Neural cell (in vitro differentiated cells): ENCODE data around the gene RHOT1.

Experiments used
- EP300 ChIP-seq: fragments of 450-650 bp; conservative IDR thresholded peaks from 2 replicates; pipeline ENCODE4 v1.6.1; 2014; ENCODE audit warnings: antibody characterized with exemption, mild to moderate bottlenecking, moderate library complexity; ENCODE audit not compliant: poor library complexity, severe bottlenecking
- EZH2 ChIP-seq: fragments of 200-600, 300-800 bp; shearing (Covaris generic), sonication (generic); IDR thresholded peaks from 2 replicates; pipeline ENCODE4 v1.6.1; 2014; ENCODE audit warnings: antibody characterized with exemption, low read length, borderline replicate concordance, mild to moderate bottlenecking; ENCODE audit not compliant: insufficient read depth, poor library complexity, severe bottlenecking
- POLR2AphosphoS5 ChIP-seq: IDR thresholded peaks from 2 replicates; pipeline ENCODE4 v1.6.1; 2012
- RAD21 ChIP-seq: fragments of 450-650 bp; conservative IDR thresholded peaks from 2 replicates; pipeline ENCODE4 v1.6.1; 2014; ENCODE audit warnings: antibody characterized with exemption, mild to moderate bottlenecking, moderate library complexity
- SMC3 ChIP-seq: fragments of 450-650 bp; conservative IDR thresholded peaks from 2 replicates; pipeline ENCODE4 v1.6.1; 2014; ENCODE audit warnings: antibody characterized with exemption, mild to moderate bottlenecking, moderate library complexity; ENCODE audit not compliant: poor library complexity
- TAF1 ChIP-seq: IDR thresholded peaks from 2 replicates; pipeline ENCODE4 v1.6.1; 2012; ENCODE audit warnings: low read depth
- TF ChIP-seq, protein P1 (sequence below): fragments of 450-650 bp; IDR thresholded peaks from 2 replicates; pipeline ENCODE4 v1.5.1; 2014; ENCODE audit warnings: antibody characterized with exemption, mild to moderate bottlenecking, moderate library complexity; ENCODE audit not compliant: poor library complexity, severe bottlenecking
- TF ChIP-seq, protein P2 (sequence below): IDR thresholded peaks from 2 replicates; pipeline ENCODE4 v1.6.1; 2012; ENCODE audit warnings: borderline replicate concordance

DNA sequence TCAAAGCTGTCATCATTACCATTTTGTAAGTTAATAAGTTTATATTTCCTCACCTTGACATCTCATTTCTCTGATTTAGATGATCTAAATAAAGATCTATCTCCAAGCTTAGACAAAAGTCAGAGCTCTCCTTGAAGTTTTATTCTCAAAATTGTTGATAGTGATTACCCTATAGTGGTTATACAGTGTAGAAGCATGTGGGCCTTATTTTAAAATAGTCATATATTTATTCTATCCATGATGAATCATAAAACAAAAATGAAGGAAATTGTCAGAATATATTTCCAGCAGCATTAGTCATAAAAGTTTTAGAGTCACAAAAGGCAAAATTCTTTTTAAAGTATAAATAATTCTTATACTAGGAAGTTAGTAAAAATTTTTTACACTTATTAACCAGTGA lies 49.0 kb downstream of the RHOT1 start:
- TF ChIP-seq, protein P1, sequence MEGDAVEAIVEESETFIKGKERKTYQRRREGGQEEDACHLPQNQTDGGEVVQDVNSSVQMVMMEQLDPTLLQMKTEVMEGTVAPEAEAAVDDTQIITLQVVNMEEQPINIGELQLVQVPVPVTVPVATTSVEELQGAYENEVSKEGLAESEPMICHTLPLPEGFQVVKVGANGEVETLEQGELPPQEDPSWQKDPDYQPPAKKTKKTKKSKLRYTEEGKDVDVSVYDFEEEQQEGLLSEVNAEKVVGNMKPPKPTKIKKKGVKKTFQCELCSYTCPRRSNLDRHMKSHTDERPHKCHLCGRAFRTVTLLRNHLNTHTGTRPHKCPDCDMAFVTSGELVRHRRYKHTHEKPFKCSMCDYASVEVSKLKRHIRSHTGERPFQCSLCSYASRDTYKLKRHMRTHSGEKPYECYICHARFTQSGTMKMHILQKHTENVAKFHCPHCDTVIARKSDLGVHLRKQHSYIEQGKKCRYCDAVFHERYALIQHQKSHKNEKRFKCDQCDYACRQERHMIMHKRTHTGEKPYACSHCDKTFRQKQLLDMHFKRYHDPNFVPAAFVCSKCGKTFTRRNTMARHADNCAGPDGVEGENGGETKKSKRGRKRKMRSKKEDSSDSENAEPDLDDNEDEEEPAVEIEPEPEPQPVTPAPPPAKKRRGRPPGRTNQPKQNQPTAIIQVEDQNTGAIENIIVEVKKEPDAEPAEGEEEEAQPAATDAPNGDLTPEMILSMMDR, result no peak
- no peak for TF ChIP-seq POLR2AphosphoS5
- TF ChIP-seq TAF1, result no peak
- no peak for TF ChIP-seq EZH2
- TF ChIP-seq SMC3, result no peak
- TF ChIP-seq EP300, result no peak
- TF ChIP-seq RAD21, result no peak
- TF ChIP-seq, protein P2, sequence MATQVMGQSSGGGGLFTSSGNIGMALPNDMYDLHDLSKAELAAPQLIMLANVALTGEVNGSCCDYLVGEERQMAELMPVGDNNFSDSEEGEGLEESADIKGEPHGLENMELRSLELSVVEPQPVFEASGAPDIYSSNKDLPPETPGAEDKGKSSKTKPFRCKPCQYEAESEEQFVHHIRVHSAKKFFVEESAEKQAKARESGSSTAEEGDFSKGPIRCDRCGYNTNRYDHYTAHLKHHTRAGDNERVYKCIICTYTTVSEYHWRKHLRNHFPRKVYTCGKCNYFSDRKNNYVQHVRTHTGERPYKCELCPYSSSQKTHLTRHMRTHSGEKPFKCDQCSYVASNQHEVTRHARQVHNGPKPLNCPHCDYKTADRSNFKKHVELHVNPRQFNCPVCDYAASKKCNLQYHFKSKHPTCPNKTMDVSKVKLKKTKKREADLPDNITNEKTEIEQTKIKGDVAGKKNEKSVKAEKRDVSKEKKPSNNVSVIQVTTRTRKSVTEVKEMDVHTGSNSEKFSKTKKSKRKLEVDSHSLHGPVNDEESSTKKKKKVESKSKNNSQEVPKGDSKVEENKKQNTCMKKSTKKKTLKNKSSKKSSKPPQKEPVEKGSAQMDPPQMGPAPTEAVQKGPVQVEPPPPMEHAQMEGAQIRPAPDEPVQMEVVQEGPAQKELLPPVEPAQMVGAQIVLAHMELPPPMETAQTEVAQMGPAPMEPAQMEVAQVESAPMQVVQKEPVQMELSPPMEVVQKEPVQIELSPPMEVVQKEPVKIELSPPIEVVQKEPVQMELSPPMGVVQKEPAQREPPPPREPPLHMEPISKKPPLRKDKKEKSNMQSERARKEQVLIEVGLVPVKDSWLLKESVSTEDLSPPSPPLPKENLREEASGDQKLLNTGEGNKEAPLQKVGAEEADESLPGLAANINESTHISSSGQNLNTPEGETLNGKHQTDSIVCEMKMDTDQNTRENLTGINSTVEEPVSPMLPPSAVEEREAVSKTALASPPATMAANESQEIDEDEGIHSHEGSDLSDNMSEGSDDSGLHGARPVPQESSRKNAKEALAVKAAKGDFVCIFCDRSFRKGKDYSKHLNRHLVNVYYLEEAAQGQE, result no peak
